B cell (primary cell): ENCODE data around the gene LAT.

Experiments
- EZH2 ChIP-seq: IDR thresholded peaks from 2 replicates; pipeline ENCODE4 v1.6.1; 2012; ENCODE audit warnings: borderline replicate concordance, low read depth, mild to moderate bottlenecking, moderate library complexity, low read length; ENCODE audit not compliant: insufficient read depth, poor library complexity, severe bottlenecking
- TF ChIP-seq, protein P1 (sequence below): fragments of 200-600 bp; IDR thresholded peaks from one replicate; pipeline ENCODE4 v1.8.0; 2022; ENCODE audit warnings: antibody characterized with exemption, mild to moderate bottlenecking

DNA sequence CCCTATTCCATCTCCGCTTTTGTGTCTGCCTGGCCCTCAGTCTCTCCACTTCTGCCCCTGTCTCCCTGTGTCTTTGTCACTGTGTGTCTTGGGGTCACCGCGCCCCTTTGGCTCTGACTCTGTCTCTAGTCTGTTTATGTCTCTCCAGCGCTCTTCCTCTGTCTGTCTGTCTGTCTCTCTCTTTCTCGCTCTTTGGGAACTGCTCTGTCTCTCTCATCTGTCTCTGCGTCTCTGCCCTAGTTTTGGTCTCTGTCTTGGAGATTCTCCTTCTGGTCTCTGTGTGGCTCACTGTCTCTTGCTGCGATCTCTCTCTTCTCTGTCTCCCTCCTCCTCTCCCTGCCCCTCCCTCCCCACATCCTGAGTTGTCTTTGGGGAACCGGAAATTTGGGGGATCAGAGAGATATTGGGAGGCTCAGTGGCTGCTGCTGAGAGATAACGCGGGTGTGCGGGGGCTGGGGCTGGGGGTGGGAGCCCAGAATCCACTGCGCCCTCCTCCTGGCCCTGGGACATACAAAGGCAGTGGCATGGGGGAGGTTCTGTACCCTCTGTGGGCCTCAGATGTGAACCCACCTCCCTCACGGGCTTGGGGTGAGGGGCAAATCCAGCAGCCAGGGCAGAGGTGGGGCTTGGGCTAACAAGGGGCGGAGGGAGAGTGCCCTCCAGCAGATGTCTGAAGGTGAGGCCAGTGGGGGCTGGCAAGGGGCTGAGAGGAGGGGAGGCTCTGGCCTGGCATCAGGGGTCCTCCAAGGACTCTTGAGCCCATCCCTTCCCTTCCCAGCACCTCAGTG is 24.4 kb downstream of the LAT start:
- TF ChIP-seq, protein P1, sequence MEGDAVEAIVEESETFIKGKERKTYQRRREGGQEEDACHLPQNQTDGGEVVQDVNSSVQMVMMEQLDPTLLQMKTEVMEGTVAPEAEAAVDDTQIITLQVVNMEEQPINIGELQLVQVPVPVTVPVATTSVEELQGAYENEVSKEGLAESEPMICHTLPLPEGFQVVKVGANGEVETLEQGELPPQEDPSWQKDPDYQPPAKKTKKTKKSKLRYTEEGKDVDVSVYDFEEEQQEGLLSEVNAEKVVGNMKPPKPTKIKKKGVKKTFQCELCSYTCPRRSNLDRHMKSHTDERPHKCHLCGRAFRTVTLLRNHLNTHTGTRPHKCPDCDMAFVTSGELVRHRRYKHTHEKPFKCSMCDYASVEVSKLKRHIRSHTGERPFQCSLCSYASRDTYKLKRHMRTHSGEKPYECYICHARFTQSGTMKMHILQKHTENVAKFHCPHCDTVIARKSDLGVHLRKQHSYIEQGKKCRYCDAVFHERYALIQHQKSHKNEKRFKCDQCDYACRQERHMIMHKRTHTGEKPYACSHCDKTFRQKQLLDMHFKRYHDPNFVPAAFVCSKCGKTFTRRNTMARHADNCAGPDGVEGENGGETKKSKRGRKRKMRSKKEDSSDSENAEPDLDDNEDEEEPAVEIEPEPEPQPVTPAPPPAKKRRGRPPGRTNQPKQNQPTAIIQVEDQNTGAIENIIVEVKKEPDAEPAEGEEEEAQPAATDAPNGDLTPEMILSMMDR: no peak
- TF ChIP-seq EZH2: no peak
